Measurements from ENCODE around the gene PCDH9. TPM values are rescaled to one million over a fixed set of nuclear protein-coding genes. Genes with fewer than 3 reads are reported as not detected.

PCDH9 gene
- total and polyA plus RNA-seq, 2 of the 13 experiments (the other 11 are each of a cell fraction or from before 2014, with no cell fraction given), result 0.09 TPM; not detected in 1

DNA sequence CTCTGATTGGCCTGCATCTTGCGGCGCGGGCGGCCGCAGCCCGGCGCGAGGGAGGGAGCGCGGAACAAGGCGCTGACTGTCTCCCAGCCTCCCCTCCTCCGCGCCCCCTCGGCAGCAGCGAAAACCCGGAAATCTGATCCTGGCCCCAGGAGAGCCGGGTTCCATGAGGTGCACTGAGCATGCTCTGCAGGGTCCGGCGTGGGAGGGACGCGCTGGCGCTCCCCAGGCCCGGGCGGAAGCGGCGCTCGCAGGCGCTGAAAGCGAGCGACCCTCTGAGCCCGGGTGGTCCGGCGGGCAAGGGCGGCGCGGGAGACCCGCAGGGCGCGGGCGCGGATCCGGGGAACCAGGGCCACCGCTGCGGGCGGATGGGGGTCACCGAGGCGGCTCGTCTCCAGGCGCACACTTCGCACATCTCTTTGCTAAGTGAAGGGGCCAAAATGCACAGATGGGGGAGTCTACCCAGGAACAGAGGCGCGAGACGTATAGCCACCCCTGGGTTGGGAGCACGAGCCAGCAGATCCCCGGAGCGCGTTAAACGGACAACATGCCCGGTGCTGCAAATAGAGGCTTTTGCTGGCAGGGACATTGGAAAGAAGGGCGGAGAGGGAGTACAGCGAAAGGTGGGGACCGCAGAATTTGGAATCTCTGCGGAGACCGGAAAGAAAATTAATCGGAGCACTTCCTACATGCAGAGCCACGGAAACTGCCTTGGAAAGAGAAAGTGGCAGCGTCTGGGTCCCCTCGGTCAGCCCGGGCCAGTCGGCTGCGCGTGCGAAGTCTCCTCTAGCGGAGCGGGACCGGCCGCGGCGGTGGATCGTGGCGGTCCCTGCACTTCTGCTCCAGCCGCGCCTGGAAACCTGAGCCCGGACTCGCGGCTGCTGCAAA, 510 bp upstream of the PCDH9 start (continued):
- TF ChIP-seq, protein P1, sequence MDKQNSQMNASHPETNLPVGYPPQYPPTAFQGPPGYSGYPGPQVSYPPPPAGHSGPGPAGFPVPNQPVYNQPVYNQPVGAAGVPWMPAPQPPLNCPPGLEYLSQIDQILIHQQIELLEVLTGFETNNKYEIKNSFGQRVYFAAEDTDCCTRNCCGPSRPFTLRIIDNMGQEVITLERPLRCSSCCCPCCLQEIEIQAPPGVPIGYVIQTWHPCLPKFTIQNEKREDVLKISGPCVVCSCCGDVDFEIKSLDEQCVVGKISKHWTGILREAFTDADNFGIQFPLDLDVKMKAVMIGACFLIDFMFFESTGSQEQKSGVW (CRISPR knock-in tag; IDR thresholded peaks at IDR 0.05; ENCODE audit: borderline replicate concordance), result no peak
- TF ChIP-seq FIP1L1 (IDR thresholded peaks at IDR 0.05; ENCODE audit: borderline replicate concordance, insufficient read depth, low read depth, low read length), result 0 out of 2 replicates have a peak, but pooled peaks have one; percentile 50
- TF ChIP-seq HDAC2 (CRISPR knock-in tag; IDR thresholded peaks at IDR 0.05), result peak; percentile 41; the same call in 1 of the 2 replicates
- TF ChIP-seq, protein P2, sequence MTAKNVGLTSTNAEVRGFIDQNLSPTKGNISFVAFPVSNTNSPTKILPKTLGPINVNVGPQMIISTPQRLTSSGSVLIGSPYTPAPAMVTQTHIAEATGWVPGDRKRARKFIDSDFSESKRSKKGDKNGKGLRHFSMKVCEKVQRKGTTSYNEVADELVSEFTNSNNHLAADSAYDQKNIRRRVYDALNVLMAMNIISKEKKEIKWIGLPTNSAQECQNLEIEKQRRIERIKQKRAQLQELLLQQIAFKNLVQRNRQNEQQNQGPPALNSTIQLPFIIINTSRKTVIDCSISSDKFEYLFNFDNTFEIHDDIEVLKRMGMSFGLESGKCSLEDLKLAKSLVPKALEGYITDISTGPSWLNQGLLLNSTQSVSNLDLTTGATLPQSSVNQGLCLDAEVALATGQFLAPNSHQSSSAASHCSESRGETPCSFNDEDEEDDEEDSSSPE (CRISPR knock-in tag; IDR thresholded peaks at IDR 0.05), result peak; percentile 84
- TF ChIP-seq, protein P3, sequence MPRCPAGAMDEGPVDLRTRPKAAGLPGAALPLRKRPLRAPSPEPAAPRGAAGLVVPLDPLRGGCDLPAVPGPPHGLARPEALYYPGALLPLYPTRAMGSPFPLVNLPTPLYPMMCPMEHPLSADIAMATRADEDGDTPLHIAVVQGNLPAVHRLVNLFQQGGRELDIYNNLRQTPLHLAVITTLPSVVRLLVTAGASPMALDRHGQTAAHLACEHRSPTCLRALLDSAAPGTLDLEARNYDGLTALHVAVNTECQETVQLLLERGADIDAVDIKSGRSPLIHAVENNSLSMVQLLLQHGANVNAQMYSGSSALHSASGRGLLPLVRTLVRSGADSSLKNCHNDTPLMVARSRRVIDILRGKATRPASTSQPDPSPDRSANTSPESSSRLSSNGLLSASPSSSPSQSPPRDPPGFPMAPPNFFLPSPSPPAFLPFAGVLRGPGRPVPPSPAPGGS (CRISPR knock-in tag; IDR thresholded peaks at IDR 0.05), result no peak
- TF ChIP-seq ZNF567 (CRISPR knock-in tag; IDR thresholded peaks at IDR 0.05; ENCODE audit: borderline replicate concordance), result no peak
- TF ChIP-seq, protein P4, sequence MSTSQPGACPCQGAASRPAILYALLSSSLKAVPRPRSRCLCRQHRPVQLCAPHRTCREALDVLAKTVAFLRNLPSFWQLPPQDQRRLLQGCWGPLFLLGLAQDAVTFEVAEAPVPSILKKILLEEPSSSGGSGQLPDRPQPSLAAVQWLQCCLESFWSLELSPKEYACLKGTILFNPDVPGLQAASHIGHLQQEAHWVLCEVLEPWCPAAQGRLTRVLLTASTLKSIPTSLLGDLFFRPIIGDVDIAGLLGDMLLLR (CRISPR knock-in tag; IDR thresholded peaks at IDR 0.05), result no peak
- peak; percentile 74; the same call in 1 of the 2 replicates for TF ChIP-seq THAP11 (CRISPR knock-in tag; IDR thresholded peaks at IDR 0.05)
- peak; percentile 40 for TF ChIP-seq TAF1 (CRISPR knock-in tag; IDR thresholded peaks at IDR 0.05)
- TF ChIP-seq SMAD3 (CRISPR knock-in tag; IDR thresholded peaks at IDR 0.05), result 0 out of 2 replicates have a peak, but pooled peaks have one; percentile 33
- no peak for TF ChIP-seq TSC22D2 (CRISPR knock-in tag; IDR thresholded peaks at IDR 0.05; ENCODE audit: borderline replicate concordance)
- TF ChIP-seq RFXAP (CRISPR knock-in tag; IDR thresholded peaks at IDR 0.05; ENCODE audit: borderline replicate concordance), result 0 out of 2 replicates have a peak, but pooled peaks have one; percentile 65
- TF ChIP-seq, protein P5, sequence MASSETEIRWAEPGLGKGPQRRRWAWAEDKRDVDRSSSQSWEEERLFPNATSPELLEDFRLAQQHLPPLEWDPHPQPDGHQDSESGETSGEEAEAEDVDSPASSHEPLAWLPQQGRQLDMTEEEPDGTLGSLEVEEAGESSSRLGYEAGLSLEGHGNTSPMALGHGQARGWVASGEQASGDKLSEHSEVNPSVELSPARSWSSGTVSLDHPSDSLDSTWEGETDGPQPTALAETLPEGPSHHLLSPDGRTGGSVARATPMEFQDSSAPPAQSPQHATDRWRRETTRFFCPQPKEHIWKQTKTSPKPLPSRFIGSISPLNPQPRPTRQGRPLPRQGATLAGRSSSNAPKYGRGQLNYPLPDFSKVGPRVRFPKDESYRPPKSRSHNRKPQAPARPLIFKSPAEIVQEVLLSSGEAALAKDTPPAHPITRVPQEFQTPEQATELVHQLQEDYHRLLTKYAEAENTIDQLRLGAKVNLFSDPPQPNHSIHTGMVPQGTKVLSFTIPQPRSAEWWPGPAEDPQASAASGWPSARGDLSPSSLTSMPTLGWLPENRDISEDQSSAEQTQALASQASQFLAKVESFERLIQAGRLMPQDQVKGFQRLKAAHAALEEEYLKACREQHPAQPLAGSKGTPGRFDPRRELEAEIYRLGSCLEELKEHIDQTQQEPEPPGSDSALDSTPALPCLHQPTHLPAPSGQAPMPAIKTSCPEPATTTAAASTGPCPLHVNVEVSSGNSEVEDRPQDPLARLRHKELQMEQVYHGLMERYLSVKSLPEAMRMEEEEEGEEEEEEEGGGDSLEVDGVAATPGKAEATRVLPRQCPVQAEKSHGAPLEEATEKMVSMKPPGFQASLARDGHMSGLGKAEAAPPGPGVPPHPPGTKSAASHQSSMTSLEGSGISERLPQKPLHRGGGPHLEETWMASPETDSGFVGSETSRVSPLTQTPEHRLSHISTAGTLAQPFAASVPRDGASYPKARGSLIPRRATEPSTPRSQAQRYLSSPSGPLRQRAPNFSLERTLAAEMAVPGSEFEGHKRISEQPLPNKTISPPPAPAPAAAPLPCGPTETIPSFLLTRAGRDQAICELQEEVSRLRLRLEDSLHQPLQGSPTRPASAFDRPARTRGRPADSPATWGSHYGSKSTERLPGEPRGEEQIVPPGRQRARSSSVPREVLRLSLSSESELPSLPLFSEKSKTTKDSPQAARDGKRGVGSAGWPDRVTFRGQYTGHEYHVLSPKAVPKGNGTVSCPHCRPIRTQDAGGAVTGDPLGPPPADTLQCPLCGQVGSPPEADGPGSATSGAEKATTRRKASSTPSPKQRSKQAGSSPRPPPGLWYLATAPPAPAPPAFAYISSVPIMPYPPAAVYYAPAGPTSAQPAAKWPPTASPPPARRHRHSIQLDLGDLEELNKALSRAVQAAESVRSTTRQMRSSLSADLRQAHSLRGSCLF (CRISPR knock-in tag; IDR thresholded peaks at IDR 0.05; ENCODE audit: borderline replicate concordance), result no peak
- TF ChIP-seq MAFF (IDR thresholded peaks at IDR 0.05; ENCODE audit: low read depth, low read length), result no peak
- TF ChIP-seq NFYB (CRISPR knock-in tag; IDR thresholded peaks at IDR 0.05), result peak; percentile 86
- peak; percentile 77; the same call in 1 of the 2 replicates for TF ChIP-seq ZNF124 (CRISPR knock-in tag; IDR thresholded peaks at IDR 0.05)
- TF ChIP-seq NCOA1 (CRISPR knock-in tag; IDR thresholded peaks at IDR 0.05), result no peak
- no peak for TF ChIP-seq DNMT3B (CRISPR knock-in tag; conservative IDR thresholded peaks at IDR 0.05)
